NCI-H2196 treated with DMSO at 0.1 percent for 48 hours (cell line): ENCODE data around the gene CYP3A5.
A peak's percentile ranks its signal among the peaks of the same experiment; 100 is the strongest.

Experiments
- DNase-seq: peaks from one replicate; lab custom pipeline; 2025; ENCODE audit not compliant: unreplicated experiment; lab: John Stamatoyannopoulos, UW

CYP3A5 gene

GRCh38 chr7:99616359-99617191 is 63.2 kb downstream of the CYP3A5 start, which contains the start of gene ZSCAN25:
TSS of gene ZSCAN25 (plus strand) at chr7:99616946. CDS start at chr7:99619607, 2,661 bp downstream.
- DNase-seq, result peak; percentile 80

- DNase-seq, result no peak
These were observed 63.8 kb downstream of the CYP3A5 start for GRCh38 chr7:99615989-99616358.

GRCh38 chr7:99614495-99614894 is 65.3 kb downstream of the CYP3A5 start:
- DNase-seq, result no peak

- DNase-seq, result no peak
These were observed 72.2 kb downstream of the CYP3A5 start for GRCh38 chr7:99607548-99607947.

GRCh38 chr7:99606531-99606930 is 73.3 kb downstream of the CYP3A5 start:
- no peak for DNase-seq

GRCh38 chr7:99605527-99605926 is 74.3 kb downstream of the CYP3A5 start:
- no peak for DNase-seq

- DNase-seq, result no peak
These were observed 78.0 kb downstream of the CYP3A5 start for GRCh38 chr7:99601656-99602310.

- DNase-seq, result no peak
These were observed 80.0 kb downstream of the CYP3A5 start for GRCh38 chr7:99599836-99600235.
